SK-N-SH (cell line): ENCODE measurements around the gene SMYD3. TPM values are rescaled to one million over a fixed set of nuclear protein-coding genes. Genes with fewer than 3 reads are reported as not detected.

Source experiments
- CTCF ChIA-PET: fragments of 300-600, 350-600 bp; formaldehyde crosslinking; extraction: SDS; loops from one replicate; lab custom pipeline; 2021; lab: Yijun Ruan, JAX
- POLR2A ChIA-PET: fragments of 350-600 bp; sonication (Branson Sonifier 250); formaldehyde crosslinking; extraction: SDS; loops from one replicate; lab custom pipeline; 2020; ENCODE audit warnings: antibody characterized with exemption, inconsistent platforms; lab: Yijun Ruan, JAX
- DNase-seq: peaks from one replicate; pipeline ENCODE4 v3.0.0; 2012
- H2AFZ ChIP-seq: fragments of 200-600 bp; sonication (generic); 2 replicates; pipeline ENCODE4 v1.8.1; 2016; ENCODE audit warnings: antibody characterized with exemption, mild to moderate bottlenecking, low read depth
- H3F3A ChIP-seq: fragments of 200-600 bp; sonication (generic); replicated peaks from 2 replicates; pipeline ENCODE3; 2016; ENCODE audit warnings: antibody characterized with exemption, mild to moderate bottlenecking; ENCODE audit not compliant: insufficient read depth
- H3K27ac ChIP-seq, 2 experiments: fragments of 200-500 bp in 1 of 2; fragments of 200-600 bp in 1 of 2; sonication (Bioruptor generic) in 1 of 2; sonication (generic), shearing (Covaris generic) in 1 of 2; 2 replicates each; pipeline versions ENCODE4 v1.5.1 to v1.6.1; 2014 to 2016; ENCODE audit warnings: low read depth in 2 of 2, inconsistent platforms in 1 of 2, low read length in 1 of 2, mild to moderate bottlenecking in 1 of 2, mixed read lengths in 1 of 2
- H3K27me3 ChIP-seq: fragments of 200-600 bp; sonication (generic), shearing (Covaris generic); 2 replicates; pipeline ENCODE4 v1.6.1; 2016; ENCODE audit warnings: mixed run types; ENCODE audit not compliant: insufficient read depth
- H3K36me3 ChIP-seq, 2 experiments: fragments of 200-500 bp in 1 of 2; fragments of 200-600 bp in 1 of 2; sonication (Bioruptor generic) in 1 of 2; sonication (generic) in 1 of 2; replicated peaks in 1 of 2; 2 replicates each; pipeline versions ENCODE3 to v1.5.1; 2014 to 2016; ENCODE audit warnings: low read length in 1 of 2, mild to moderate bottlenecking in 1 of 2; ENCODE audit not compliant: insufficient read depth in 2 of 2, control insufficient read depth in 1 of 2
- H3K4me1 ChIP-seq, 2 experiments: fragments of 200-500 bp in 1 of 2; fragments of 200-600 bp in 1 of 2; sonication (Bioruptor generic) in 1 of 2; sonication (generic), shearing (Covaris generic) in 1 of 2; 2 replicates each; pipeline versions ENCODE4 v1.5.1 to v1.6.1; 2014 to 2016; ENCODE audit warnings: low read depth in 1 of 2, low read length in 1 of 2, mixed run types in 1 of 2; ENCODE audit not compliant: insufficient read depth in 2 of 2, control insufficient read depth in 1 of 2
- H3K4me2 ChIP-seq: fragments of 200-600 bp; sonication (generic), shearing (Covaris generic); 2 replicates; pipeline ENCODE4 v1.6.1; 2017; ENCODE audit warnings: mixed run types
- H3K4me3 ChIP-seq, 2 experiments: fragments of 200-500 bp in 1 of 2; fragments of 200-600 bp in 1 of 2; sonication (Bioruptor generic) in 1 of 2; sonication (generic), shearing (Covaris generic) in 1 of 2; 2 replicates each; pipeline versions ENCODE4 v1.5.1 to v1.8.1; 2014 to 2016; ENCODE audit warnings: low read depth in 2 of 2, inconsistent platforms in 1 of 2, low read length in 1 of 2, mild to moderate bottlenecking in 1 of 2, mixed read lengths in 1 of 2, moderate library complexity in 1 of 2
- H3K79me2 ChIP-seq: fragments of 200-600 bp; sonication (generic); 2 replicates; pipeline ENCODE4 v1.8.1; 2017; ENCODE audit warnings: mild to moderate bottlenecking; ENCODE audit not compliant: insufficient read depth
- H3K9ac ChIP-seq: fragments of 200-600 bp; sonication (generic); 2 replicates; pipeline ENCODE4 v1.6.1; 2017; ENCODE audit warnings: mixed run types
- H3K9me2 ChIP-seq: fragments of 200-600 bp; sonication (generic); 2 replicates; pipeline ENCODE4 v1.6.1; 2017; ENCODE audit warnings: mixed run types
- H3K9me3 ChIP-seq: fragments of 200-600 bp; sonication (generic); 2 replicates; pipeline ENCODE4 v1.6.1; 2017; ENCODE audit warnings: mixed run types, mild to moderate bottlenecking, moderate library complexity
- H4K20me1 ChIP-seq: fragments of 200-600 bp; sonication (generic); 2 replicates; pipeline ENCODE4 v1.6.1; 2017; ENCODE audit warnings: mild to moderate bottlenecking, mixed run types; ENCODE audit not compliant: insufficient read depth
- CHD2 ChIP-seq: fragments of 150-350 bp; IDR thresholded peaks from 2 replicates; pipeline ENCODE4 v1.6.1; 2018; ENCODE audit warnings: low read length; ENCODE audit not compliant: partially characterized antibody
- EP300 ChIP-seq, 2 experiments: IDR thresholded peaks; 2 replicates each; pipeline versions ENCODE4 v1.4.0 to v1.6.1; 2012; ENCODE audit warnings: borderline replicate concordance in 1 of 2, low read depth in 1 of 2, low read length in 1 of 2
- EZH2phosphoT487 ChIP-seq: fragments of 200-600 bp; sonication (generic); IDR thresholded peaks from 2 replicates; pipeline ENCODE4 v1.6.1; 2017; ENCODE audit warnings: low read depth, mixed run types, mild to moderate bottlenecking, antibody characterized with exemption, moderate library complexity, borderline replicate concordance
- MEF2A ChIP-seq: IDR thresholded peaks from 2 replicates; pipeline ENCODE4 v1.4.0; 2012; ENCODE audit warnings: low read depth, borderline replicate concordance
- POLR2AphosphoS5 ChIP-seq: IDR thresholded peaks from 2 replicates; pipeline ENCODE4 v1.6.1; 2012; ENCODE audit warnings: low read depth, low read length
- RCOR1 ChIP-seq: fragments of 150-350 bp; IDR thresholded peaks from 2 replicates; pipeline ENCODE4 v1.6.1; 2017; ENCODE audit warnings: antibody characterized with exemption, low read length
- RXRA ChIP-seq: IDR thresholded peaks from 2 replicates; pipeline ENCODE4 v1.4.0; 2012; ENCODE audit warnings: low read depth, mild to moderate bottlenecking, borderline replicate concordance
- SIN3A ChIP-seq: IDR thresholded peaks from 2 replicates; pipeline ENCODE4 v1.6.1; 2012; ENCODE audit warnings: low read depth, mild to moderate bottlenecking, low read length, moderate library complexity, borderline replicate concordance
- SMC3 ChIP-seq: IDR thresholded peaks from 2 replicates; pipeline ENCODE4 v1.6.1; 2012; ENCODE audit warnings: low read depth, low read length, improper control_type of control experiment
- WGBS: methylation state at CpG from one replicate; pipeline ENCODE4 v1.1.6; 2017; ENCODE audit warnings: low lambda C conversion rate; 5-methylcytosine and 5-hydroxymethylcytosine counted together
- polyA plus RNA-seq, 3 experiments: library from polyadenylated mRNA; depleted of rRNA; stranded (reverse); fragments of >200 nt; gene quantifications; 2 replicates each; pipeline ENCODE4 v1.2.3, GENCODE V29; 2012
- TF ChIP-seq, protein P1 (sequence below): IDR thresholded peaks from 2 replicates; pipeline ENCODE4 v1.6.1; 2012; ENCODE audit warnings: mild to moderate bottlenecking, low read depth, low read length, moderate library complexity
- TF ChIP-seq, protein P2 (sequence below): IDR thresholded peaks from 2 replicates; pipeline ENCODE4 v1.4.0; 2012; ENCODE audit warnings: low read depth
- TF ChIP-seq, protein P3 (sequence below): fragments of 150-350 bp; IDR thresholded peaks from 2 replicates; pipeline ENCODE4 v1.6.1; 2017; ENCODE audit warnings: antibody characterized with exemption, low read length, low read depth, borderline replicate concordance
- TF ChIP-seq, protein P4 (sequence below): IDR thresholded peaks from 2 replicates; pipeline ENCODE4; 2012

The SMYD3 gene
- polyA plus RNA-seq, 1 of the 3 experiments (the other 2 are of a cell fraction), result 31.4 TPM

DNA sequence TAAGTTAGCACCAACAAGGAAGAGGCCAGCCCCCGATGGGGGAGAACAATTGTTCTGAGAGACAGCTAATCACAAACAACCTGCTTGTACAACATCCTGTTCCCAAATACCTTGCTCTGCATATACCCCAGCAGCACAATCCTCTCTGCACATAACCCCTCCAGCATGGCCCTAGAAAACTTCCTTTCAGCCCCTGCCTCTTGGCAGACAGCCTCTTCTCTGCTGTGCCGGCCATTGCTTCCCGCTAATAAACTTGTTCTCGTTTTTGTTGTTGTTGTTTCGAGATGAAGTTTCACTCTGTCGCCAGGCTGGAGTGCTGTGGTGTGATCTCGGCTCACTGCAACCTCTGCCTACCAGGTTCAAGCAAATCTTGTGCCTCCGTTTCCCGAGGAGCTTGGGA lies 392.7 kb downstream of the SMYD3 start:
- Histone ChIP-seq H3K4me1 (peaks cover 0 to 27% of the 10 kb centered on the region in 2 experiments; a peak in 2 of 4 replicates), H3K27ac (peak overlapping the region in 1 of 2 experiments; percentile 84; a peak in 1 of 4 replicates), H2AFZ (no peak overlapping the region), H3F3A (no peaks in the 10 kb centered on the region), H3K9me2 (no peaks in the 10 kb centered on the region), H3K9me3 (no peaks in the 10 kb centered on the region), H3K4me3 (no peak overlapping the region), H4K20me1 (no peaks in the 10 kb centered on the region), H3K79me2 (no peaks in the 10 kb centered on the region), H3K4me2 (no peak overlapping the region), H3K27me3 (no peaks in the 10 kb centered on the region), H3K9ac (no peak overlapping the region), H3K36me3 (no peaks in the 10 kb centered on the region)
- ChIA-PET CTCF (interaction anchor here (1.0 to 1.7 kb wide), 2 partner anchors 337 to 961 kb away, joined by 3 to 5 read pairs; no protein-coding TSS in a partner anchor), POLR2A (no interaction called here)
- no peak for TF ChIP-seq MEF2A
- no peak for TF ChIP-seq RXRA
- TF ChIP-seq RCOR1, result no peak
- no peak for TF ChIP-seq EP300 (IDR thresholded peaks at IDR 0.05; ENCODE audit: borderline replicate concordance in 1 of 2, low read depth in 1 of 2, low read length in 1 of 2)
- TF ChIP-seq SIN3A, result no peak
- TF ChIP-seq, protein P1, sequence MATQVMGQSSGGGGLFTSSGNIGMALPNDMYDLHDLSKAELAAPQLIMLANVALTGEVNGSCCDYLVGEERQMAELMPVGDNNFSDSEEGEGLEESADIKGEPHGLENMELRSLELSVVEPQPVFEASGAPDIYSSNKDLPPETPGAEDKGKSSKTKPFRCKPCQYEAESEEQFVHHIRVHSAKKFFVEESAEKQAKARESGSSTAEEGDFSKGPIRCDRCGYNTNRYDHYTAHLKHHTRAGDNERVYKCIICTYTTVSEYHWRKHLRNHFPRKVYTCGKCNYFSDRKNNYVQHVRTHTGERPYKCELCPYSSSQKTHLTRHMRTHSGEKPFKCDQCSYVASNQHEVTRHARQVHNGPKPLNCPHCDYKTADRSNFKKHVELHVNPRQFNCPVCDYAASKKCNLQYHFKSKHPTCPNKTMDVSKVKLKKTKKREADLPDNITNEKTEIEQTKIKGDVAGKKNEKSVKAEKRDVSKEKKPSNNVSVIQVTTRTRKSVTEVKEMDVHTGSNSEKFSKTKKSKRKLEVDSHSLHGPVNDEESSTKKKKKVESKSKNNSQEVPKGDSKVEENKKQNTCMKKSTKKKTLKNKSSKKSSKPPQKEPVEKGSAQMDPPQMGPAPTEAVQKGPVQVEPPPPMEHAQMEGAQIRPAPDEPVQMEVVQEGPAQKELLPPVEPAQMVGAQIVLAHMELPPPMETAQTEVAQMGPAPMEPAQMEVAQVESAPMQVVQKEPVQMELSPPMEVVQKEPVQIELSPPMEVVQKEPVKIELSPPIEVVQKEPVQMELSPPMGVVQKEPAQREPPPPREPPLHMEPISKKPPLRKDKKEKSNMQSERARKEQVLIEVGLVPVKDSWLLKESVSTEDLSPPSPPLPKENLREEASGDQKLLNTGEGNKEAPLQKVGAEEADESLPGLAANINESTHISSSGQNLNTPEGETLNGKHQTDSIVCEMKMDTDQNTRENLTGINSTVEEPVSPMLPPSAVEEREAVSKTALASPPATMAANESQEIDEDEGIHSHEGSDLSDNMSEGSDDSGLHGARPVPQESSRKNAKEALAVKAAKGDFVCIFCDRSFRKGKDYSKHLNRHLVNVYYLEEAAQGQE, result no peak
- TF ChIP-seq, protein P2, sequence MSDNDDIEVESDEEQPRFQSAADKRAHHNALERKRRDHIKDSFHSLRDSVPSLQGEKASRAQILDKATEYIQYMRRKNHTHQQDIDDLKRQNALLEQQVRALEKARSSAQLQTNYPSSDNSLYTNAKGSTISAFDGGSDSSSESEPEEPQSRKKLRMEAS, result no peak
- TF ChIP-seq CHD2, result no peak
- TF ChIP-seq SMC3, result no peak
- no peak for TF ChIP-seq POLR2AphosphoS5
- TF ChIP-seq, protein P3, sequence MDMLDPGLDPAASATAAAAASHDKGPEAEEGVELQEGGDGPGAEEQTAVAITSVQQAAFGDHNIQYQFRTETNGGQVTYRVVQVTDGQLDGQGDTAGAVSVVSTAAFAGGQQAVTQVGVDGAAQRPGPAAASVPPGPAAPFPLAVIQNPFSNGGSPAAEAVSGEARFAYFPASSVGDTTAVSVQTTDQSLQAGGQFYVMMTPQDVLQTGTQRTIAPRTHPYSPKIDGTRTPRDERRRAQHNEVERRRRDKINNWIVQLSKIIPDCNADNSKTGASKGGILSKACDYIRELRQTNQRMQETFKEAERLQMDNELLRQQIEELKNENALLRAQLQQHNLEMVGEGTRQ, result no peak
- TF ChIP-seq EZH2phosphoT487, result no peak
- TF ChIP-seq, protein P4, sequence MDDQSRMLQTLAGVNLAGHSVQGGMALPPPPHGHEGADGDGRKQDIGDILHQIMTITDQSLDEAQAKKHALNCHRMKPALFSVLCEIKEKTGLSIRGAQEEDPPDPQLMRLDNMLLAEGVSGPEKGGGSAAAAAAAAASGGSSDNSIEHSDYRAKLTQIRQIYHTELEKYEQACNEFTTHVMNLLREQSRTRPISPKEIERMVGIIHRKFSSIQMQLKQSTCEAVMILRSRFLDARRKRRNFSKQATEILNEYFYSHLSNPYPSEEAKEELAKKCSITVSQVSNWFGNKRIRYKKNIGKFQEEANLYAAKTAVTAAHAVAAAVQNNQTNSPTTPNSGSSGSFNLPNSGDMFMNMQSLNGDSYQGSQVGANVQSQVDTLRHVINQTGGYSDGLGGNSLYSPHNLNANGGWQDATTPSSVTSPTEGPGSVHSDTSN, result no peak
- WGBS, result 81% methylated on average over 9 of the region's 9 CpGs
- DNase-seq, result no peak
